ENCODE measurements around the gene IFIH1.

The IFIH1 gene

DNA sequence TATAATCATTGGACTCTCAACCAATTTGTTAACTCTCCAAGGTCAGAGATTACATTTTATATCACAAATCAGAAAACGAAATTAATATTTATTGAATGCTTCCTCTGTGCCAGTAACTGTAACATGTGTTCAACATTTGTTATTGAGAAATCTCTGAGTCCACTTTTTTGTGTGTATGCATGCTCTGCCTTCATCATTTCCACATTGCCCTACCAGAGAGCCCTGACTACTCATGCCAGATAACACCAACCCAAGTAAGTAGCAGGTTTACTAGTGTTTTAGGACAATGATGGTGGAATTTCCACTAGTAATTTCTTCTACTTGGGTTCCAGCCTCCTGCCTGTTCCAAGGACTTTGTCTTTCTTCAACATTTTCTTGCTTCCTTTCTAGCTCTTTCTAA lies 61.1 kb downstream of the IFIH1 start:
- no peak overlapping the region for H3K27ac ChIP-seq
- TF ChIP-seq, protein P1, sequence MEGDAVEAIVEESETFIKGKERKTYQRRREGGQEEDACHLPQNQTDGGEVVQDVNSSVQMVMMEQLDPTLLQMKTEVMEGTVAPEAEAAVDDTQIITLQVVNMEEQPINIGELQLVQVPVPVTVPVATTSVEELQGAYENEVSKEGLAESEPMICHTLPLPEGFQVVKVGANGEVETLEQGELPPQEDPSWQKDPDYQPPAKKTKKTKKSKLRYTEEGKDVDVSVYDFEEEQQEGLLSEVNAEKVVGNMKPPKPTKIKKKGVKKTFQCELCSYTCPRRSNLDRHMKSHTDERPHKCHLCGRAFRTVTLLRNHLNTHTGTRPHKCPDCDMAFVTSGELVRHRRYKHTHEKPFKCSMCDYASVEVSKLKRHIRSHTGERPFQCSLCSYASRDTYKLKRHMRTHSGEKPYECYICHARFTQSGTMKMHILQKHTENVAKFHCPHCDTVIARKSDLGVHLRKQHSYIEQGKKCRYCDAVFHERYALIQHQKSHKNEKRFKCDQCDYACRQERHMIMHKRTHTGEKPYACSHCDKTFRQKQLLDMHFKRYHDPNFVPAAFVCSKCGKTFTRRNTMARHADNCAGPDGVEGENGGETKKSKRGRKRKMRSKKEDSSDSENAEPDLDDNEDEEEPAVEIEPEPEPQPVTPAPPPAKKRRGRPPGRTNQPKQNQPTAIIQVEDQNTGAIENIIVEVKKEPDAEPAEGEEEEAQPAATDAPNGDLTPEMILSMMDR (IDR thresholded peaks at IDR 0.05) = no peak
- no peak for TF ChIP-seq ZFX (IDR thresholded peaks at IDR 0.05; ENCODE audit: borderline replicate concordance)

DNA sequence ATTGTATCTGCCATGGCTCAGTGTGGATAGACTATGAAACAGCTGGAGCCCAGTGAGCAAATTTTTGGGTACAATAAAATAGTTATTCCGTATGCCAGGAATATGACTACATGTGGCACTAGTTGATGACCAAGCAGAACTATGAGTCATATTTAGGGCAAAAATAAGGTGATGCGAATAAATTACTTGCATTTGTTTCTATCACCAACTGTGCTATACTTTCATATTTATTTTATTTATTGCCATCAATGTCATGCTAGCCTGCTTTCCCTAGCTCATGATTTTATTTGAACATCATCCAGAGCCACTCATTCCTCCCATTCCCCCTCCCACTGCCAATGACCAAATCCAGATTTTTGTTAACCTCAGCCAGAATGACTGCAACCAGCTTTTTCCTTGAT lies 61.9 kb downstream of the IFIH1 start:
- no peak overlapping the region for H3K27ac ChIP-seq
- TF ChIP-seq, protein P1 (IDR thresholded peaks at IDR 0.05) = no peak
- TF ChIP-seq ZFX (IDR thresholded peaks at IDR 0.05; ENCODE audit: borderline replicate concordance) = no peak

DNA sequence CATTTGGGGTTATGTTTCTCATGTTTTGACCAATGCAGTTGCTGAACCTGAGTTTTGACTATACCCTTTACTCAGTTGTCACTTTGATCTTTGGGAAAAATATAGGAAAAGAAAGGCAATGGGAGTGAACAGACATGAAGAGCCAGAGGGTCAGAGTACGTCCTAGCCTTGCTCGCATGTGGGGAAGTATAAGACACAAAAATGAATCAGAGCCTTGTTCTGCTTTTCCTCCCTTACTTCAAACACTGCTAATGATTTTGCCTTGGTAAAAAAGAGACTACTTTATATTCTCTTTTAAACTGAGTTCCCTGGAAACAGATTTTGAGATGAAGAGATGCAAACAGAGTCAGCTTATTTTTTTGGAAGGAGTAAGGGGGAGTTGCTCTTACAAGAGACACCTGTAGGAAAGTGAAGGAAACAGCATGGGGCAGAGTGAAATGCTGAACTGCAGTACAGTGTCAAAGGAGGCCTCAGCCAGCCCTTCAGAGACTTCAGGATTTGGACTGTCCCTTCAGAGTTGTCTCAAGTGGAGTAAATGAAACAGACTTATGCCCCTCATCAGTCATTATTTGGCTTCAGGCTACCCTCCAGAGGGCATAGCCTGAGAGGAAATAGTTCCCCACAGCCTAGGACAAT lies 64.1 kb downstream of the IFIH1 start:
- no peak overlapping the region for H3K27ac ChIP-seq

DNA sequence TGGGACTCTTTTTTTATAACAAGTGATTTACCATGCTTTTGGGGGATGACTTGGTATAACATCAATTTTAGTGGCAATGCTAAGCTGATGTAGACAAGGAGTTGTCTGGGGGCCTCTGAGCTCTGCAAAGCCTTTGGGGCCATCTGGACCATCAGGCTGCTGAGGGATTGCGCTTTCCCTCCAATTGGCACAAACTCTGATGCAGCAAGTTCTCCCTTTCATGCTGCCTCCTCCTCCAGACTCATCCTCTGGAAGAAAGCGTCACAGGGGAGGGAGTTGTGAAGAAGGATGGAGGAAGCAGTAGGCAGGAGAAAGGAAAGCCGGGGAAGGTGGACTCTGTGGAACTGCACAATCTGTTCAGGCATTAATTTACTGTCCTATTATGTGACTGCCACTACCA lies 65.0 kb downstream of the IFIH1 start:
- TF ChIP-seq, protein P1 (IDR thresholded peaks at IDR 0.05) = no peak
- TF ChIP-seq ZFX (IDR thresholded peaks at IDR 0.05; ENCODE audit: borderline replicate concordance) = no peak
- no peak overlapping the region for H3K27ac ChIP-seq

More for the DNA sequence above, 64.1 kb downstream of the IFIH1 start:
- TF ChIP-seq, protein P1 (IDR thresholded peaks at IDR 0.05) = no peak
- TF ChIP-seq ZFX (IDR thresholded peaks at IDR 0.05; ENCODE audit: borderline replicate concordance) = no peak

DNA sequence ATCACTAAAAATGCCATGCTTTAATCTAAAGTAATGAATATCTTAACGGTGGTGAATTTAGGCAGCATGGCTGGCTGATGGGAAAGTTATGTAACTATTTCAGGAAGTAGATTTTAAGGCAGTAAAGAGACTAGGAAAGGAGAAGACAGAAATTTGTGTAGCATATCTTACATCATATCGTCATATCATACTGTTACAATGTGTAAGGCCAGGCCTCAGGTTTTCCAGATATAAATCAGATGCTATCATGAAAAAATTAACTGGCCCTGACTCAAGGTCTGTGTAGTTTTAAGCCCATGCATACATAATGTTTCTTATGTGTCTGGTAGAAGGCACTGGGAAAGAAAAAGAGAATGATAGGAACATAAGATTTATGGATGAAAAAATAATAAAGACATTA lies 66.3 kb downstream of the IFIH1 start:
- no peak for TF ChIP-seq ZFX (IDR thresholded peaks at IDR 0.05; ENCODE audit: borderline replicate concordance)
- TF ChIP-seq, protein P1 (IDR thresholded peaks at IDR 0.05) = no peak
- H3K27ac ChIP-seq = no peak overlapping the region

DNA sequence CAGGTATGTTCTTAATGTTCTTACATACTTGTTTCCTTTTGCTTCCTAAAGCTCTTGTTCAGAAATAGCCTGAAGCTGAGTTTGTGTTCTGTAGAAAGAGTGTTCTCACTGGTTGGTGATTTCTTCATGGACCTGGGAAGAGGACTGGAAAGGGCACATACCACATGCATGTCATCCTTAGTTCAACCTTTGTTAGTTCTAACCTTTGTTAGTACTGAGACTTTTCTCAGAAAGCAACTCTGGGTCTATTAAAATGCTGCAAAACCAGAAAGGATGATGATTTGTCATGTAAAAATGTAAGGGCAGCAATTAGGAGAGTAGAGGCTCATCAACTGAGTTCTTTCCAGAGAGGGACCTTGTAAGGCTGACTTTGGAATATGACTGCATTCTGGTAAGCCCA lies 72.7 kb downstream of the IFIH1 start:
- H3K27ac ChIP-seq = no peak overlapping the region

DNA sequence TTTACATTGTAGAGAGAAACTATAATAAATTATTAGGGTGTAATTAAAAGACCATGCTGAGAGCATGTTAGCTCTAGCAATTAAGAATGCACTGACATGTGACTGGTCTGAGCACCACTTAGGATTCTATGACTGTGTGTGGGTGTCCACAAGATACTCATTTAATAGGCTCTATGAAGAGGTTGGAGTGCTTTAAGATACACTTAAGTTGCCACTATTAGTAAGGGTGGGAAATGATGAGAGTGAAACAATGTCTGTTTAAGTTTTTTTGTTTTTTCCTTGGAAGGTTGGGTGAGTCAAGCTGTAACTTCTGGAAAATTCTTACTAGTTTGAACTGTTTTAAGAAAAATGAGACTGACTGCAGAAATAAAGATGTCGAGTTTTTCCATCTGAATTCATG lies 73.4 kb downstream of the IFIH1 start:
- H3K27ac ChIP-seq = no peak overlapping the region
- TF ChIP-seq, protein P1 (IDR thresholded peaks at IDR 0.05) = no peak
- no peak for TF ChIP-seq ZFX (IDR thresholded peaks at IDR 0.05; ENCODE audit: borderline replicate concordance)

More for the DNA sequence above, 72.7 kb downstream of the IFIH1 start:
- no peak for TF ChIP-seq ZFX (IDR thresholded peaks at IDR 0.05; ENCODE audit: borderline replicate concordance)
- TF ChIP-seq, protein P1 (IDR thresholded peaks at IDR 0.05) = no peak
